Fibroblast of skin of right quadriceps (primary cell): ENCODE data around the gene TFEB.
A peak's percentile ranks its signal among the peaks of the same experiment; 100 is the strongest.

Experiments
- DNase-seq: peaks from one replicate; pipeline ENCODE4 v3.0.0-alpha.2; 2013

TFEB gene

DNA sequence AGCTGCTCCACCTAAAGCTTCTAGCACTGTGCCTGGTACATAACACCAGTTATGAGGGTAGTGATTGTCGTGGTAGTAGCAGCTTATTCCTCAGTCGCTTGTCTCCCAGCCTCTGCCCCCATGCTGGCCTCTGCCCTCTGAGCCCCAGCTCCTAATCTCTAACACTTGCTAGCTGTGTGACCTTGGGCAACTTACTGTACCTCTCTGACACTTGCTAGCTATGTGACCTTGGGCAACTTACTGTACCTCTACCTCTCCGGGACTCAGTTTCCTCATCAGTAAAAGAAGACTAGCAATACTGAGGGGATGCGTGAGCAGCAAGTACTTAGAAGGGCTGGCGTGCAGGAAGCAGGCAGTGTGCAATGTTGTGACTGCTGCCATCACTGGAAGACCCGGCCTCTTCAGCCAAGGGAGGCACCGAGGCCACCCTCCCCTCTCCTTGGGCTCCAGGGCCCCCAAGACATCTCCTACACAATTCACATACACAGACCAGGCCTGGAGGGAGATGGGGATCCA, 87.3 kb downstream of the TFEB start:
- DNase-seq: no peak

DNA sequence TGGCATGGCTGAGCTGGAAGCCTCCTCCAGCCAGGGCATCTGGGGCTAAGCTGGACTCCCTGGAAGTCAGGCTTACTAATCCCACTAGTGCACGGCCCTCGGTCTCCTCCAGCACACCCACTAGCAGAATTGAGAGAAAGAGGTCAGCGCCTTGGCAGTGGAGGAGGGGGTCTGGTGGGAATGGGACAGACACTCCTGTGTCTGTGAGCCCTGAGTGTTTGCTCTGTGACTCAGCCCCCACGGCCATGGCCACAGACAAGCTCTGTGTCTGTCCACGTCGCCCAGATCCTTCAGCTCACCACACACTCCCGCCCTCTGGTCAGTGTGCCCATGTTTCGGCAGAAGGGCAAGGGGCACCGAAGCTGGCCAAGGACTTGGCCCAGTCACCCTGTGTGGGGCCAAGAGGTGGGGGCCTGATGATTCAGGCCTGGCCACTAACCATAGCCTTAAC, 88.3 kb downstream of the TFEB start:
- DNase-seq: no peak

DNA sequence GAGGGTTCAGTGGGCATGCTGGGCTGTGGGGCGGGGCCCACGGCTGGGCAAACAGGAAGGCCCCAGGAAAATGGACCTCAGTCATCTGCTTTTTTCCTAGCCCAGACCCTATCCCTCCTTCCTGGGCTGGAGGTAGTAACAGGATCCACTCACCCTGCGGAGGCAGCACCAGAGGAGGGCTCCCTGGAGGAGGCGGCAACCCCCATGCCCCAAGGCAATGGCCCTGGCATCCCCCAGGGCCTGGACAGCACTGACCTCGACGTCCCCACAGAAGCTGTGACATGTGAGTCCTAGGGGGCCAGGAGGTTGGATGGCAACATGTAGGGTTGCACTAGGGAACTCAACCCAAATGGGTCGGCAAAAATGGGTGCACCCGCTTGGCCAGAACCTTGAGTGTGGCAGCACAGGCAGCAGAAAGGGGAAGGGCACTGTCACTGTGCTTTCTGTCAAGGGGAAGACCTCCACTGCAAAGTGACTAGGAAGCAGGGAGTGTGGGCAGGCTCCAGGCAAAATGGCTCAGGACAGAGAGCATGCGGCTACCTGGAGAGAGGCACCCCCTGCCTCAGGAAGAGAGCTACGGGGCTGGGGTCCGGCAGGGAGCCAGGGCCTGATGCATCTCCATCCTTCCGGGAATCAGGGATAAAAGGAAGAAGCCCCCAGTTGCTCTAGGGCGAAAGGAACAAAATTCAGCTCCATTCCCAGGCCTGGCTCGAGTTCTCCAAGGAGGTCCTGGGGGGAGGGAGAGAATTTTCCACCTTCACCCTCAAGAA, 89.2 kb downstream of the TFEB start:
- no peak for DNase-seq

DNA sequence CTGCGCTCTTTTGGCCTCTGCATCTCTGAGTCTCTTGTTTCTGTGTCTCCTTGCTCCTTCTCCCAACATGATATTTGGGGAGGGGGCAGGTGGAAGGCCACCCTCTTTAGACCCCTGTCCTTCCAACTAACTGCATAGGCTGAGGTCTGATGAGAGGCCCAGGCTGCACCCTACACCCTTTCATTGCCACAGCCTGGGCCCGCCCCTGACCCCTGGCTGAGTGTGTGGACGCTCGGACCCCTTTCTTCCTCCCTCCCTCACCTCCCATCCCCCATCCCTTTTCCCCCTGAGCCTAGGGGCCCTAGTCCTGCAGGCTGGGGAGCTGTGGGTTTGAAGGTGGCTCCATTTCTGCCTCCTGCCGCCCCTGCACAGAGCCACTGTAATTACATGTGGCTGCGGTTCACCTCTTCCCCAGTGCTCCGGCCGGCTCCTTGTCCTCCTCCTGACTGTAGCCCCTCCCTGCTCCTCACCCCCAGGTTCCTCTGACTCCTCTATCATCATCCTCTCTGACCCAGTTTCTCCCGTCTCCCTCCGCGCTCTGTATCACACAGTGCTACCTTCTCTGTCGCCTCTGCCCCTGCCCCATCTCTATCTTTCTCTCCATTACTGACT, 90.3 kb downstream of the TFEB start:
- DNase-seq: no peak

DNA sequence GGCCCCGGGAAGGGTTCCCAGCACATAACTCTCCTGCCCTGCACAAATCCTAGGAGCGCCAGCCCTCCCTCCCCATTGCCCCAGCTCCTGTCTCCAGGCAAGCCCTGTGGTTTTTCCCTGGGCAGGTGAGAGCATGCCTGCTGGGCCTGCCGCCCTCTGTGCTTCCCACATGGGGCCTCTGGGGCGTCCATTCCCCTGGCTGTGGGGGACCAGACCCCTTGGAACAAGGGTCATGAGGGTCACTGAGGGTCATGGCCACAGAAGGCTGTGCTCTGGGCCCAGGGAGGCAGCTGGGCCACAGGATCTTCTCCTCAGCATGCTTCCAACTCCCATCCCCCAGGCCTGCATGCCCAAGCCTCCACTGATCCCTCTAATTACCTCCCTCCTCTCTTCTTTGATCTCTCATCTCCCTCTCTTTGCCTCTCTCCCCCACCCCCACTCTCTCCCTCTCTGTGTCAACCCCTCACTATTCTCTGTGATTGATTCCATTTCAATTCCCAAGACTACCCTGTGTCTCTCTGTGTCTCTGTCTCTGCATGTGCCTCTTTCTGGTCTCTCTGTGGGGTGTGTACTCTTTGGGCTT, 91.0 kb downstream of the TFEB start:
- DNase-seq: no peak

DNA sequence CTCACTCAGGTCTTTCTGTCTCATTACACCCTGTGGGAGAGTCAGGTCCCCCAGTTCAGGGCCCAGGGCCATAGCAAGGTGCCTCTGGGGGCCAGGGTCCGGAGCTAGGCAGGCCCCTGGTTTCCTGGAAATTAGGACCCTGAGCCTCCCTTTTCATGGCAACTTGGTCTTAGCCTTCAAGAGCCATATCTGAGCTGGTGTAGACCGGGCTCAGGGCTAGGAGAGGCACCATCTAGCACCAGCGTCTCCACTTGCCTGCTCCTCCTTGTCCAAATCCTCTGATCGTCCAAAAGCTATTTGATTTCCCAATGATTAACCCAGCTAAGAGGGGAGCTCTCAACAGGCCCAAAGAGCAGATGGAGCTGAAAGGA, 91.5 kb downstream of the TFEB start:
- no peak for DNase-seq

DNA sequence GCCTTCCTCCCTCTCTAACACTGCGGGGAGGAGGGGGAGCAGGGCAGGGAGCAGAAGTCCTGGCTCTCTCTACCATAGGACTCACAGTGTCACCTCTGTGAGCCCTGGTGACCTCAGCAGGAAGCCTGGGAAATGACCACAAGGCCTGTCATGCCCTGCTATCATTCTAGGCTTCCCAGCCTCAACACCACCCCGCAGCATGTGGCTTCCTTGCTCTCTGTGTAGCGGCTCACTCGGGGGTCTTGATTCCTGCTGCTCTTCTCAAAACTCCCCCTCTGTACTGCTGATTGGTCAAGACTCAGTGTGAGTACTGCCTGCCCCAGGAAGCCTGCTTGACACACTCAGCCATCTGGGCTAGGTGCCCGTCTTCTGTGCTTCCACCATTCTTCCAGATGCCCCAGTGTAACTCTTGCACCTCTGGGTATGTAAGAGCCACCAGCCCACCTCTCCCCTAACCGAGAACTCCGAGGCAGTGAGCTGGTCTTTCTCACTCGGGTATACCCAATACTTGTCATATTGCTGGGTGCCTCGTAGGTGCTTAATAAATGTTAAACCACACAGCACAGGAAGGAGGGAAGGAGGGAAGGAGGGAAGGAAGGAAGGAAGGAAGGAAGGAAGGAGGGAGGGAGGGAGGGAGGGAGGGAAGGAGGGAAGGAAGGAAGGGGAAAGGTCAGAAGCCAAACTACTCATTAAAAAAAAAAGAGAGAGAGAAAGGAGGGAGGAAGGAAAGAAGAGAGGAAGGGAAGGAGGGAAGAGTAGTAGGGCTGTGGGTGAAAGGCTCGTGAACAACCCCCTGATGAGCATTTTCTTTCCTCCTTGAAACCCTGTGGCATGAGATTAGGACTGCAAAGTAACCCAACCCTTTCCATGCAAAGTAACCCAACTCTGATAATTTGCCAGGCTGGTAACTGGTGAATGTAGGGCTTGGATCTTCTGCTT, 92.2 kb downstream of the TFEB start:
- DNase-seq: no peak

DNA sequence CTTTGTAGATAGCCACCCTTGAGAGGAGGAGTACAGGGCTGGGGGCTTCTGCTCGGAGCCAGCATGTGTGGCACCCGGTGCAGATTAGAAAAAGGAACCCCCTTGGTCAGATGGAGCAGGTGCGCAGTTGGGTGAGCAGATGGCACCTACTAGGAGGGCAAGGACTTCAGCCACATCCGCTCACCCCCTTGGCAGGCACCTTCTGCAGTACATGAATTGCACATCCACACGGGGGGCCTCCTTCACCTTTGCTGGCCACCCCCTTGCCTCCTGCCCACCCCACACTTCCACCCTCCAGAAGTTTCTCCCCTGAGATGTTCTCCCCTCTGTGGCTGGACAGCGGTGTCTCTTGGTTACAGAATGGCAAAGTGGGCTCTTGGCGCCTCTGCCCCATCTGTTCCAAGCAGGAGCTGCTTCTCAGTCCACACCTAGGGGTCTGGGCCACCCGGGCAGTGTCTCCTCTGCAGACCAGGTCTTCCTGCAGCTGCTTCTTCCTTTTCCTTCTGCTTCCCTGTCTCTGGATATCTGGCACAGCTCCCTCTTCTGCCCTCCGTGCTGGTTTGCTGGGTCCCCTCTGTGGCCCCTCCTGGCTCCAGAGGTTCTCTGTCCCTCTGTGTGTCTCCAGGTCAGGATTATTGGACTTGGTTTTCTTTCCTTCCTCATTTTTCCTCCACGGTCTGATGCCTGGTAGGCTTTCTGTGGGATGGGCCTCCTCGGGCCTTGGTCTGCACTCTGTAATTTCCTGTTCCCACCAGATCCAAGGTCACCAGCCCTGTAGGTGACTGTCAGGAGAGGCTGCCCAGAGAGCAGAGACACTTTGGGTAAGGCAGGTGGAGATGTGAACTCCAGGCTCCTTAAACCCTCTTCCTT, 93.1 kb downstream of the TFEB start:
- DNase-seq: no peak

DNA sequence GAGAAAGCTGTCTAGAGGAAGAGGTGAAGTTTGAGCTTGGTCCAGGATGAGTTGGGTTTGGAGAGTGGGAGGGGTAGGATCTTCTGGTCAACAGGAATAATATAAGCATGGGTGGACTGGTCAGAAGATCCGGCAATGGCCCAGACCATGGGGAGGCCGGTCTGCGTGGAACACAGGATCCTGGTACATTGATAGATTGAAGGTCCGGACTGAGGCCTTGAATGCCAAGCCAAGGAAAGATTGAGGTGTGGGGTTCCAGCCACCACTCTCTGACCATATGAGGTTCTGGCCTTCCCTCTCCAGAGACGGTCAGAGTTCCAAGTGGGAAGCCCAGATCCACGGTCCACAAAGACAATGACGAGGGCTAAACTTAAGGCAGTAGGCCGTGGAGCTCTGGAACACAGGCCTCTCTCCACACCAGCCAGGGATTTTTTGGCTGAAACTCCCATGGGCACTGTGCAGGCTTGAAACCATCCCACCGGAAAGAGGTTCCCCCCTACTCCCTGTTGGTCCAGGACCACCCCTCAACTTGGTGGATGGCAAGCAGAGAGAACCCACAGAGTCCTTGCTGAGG, 94.0 kb downstream of the TFEB start:
- no peak for DNase-seq

DNA sequence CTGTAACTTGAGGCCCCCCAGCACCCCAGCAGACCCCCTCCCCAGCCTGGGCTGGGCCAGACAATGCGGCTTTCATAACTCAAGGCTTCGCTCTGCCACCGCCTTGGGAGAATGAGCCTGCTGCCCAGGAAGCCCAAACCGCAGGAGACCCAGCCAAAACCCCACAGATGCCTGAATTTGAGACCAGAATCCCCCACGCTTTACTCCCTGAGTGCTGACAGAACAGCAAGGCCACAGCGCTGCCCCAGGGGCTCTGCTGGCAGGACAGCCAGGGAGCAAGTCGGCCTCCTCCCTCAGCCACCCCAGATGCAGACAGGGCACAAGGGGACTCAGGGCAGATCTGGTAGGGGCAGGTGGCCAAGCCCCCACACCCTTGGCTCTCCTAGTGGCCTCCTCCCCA, 95.0 kb downstream of the TFEB start:
- no peak for DNase-seq

DNA sequence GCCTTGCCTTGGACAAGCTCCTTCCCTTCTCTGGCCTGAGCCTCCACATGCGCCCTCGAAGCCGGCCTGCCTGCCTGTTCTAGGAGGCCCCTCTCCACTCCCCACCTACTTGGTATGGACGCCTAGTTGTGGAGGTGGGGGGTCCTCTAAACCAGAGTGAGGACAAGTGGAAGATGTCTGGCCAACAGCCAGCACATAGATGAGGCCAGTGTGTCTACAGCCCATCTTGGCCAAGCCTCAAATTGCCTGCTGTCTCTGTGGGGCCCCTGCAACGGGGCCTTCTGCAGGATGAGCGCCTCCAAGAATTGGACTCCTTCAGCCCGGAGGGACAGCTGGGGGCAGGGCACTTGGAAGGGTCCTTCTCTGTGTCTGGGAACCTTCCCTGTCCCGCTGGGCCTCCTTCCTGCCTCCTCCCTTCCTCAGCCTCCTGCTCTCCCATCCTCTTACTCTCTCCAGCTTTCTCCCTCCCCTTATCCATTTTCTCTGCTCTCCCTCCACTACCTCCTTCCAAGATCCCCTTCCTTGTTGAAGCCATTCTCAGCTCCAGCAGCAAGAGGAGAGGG, 95.5 kb downstream of the TFEB start:
- peak; percentile 50 for DNase-seq

DNA sequence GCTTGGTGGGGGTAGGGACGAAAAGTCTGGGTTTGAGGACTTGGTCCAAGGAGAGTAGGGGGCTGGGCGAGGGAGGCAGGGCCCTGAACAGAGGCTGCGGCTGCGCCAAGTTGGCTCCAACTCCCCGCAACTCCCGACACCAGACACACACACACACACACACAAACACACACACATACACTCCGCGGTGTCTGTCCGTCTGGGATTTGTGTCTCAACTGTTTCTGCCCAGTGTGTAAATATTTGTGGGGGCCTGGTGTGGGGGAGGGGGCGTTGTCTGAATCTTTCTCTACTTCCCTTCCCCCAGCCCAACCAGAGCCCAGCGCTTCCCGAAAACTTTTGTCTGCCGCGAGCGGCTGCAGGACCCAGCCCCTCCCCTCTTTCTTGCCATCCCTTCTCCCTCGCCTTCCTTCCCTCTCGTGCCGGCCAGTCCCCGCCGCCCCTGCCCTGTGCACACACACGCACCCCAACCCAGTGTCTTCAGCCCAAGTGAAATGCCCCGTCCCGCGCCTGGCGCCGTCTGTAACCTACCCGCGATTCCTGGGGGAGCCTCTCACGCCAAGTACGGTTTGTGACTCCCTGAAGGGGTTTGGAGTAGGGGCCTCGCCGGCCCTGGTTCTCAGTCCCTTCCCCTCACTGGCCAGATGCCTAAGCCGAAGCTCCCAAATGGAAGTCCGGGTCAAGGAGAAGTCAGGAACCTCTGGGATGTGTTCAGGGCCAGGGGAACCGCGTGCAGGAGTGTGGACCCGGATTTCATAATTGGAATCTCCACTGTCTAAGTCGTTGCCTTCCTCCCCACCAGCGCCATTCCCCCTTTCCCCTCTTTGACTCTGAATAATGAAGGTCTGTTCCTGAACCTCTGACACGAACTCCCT, 96.2 kb downstream of the TFEB start:
- peak; percentile 87 for DNase-seq

DNA sequence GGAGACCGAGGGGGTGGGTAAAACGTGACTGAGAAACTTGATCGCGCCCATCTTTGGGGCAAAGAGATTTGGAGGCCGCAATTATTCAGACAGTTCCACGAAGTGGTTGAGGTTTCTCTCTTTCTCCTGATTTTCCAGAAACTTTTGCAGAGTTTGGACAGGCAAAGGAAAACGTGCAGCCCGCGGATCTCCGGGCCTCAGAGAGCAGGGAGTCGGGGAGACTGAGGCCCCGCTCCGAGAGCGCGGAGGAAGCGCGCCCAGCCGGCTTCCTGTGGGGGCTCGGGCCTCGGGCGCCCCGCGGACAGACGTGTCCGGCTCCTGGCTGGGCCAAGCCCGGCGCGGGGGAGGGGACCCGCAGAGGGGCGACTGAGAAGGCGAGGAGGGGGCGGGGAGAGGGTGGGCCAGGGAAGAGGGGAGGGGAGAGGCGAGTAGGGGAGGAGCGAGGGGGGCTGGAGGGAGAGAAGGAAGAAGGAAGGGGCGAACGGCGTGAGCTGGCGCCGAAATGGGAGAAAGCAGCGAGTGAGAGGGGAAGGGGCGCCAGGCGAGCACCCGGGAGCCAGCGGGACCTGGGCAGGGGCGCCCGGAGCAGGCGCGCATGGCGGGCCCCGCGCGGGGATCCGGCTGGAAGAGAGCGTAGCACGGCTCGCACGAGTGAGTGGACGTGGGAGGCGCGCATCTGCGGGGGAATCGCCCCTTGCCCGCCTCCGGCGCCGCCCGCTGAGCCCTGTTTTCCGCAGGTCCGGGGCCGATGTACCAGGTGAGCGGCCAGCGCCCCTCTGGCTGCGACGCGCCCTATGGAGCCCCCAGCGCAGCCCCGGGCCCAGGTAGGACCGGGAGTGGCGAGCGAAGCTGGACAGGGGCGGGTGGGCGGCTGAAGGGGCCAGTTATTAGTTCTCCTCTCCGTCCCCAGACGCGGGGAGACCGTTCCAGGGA, 97.1 kb downstream of the TFEB start, which contains the start of gene MDFI:
TSS of gene MDFI (plus strand) at position 467 of the 933 bp plus-strand sequence. CDS start at position 749, 282 bp downstream.
- DNase-seq: peak; percentile 69

DNA sequence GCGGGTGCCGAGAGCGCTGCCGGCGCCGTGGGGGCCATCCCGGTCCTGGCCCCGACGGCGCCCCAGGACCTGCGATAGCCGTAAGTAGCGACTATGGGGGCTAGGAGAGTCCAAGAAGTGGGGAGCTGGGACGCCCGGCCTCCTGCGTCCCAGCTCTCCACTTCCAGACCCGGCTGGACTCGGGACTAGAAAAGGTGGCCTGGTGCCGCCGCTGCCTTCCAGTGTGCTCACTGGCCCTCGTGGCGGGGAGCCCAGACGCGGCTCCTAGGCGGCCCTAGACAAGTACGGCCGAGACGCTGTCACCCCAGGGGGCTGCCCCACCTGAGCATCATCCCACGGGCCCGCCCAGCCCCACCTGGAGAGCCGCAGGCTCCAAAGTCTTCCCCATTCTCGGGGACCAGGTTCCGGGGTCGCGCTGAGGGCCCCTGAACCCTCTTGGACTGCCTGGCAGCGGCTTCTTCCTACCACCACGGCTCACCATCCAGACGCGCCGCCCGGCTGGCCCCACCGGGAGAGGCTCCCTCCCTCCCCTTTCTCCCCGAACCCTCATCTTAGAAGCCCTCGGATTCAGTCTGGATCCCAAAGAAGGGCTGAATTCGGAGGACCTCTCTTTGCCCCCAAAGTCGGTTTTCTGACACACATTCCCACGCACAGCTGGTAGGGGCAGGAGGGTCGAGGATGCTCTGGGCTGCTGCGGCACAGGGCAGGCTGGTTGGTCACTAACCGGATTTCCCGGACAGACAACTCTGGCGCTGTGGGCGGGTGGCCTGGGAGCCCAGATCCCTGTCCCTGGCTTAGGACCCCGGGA, 98.0 kb downstream of the TFEB start:
- DNase-seq: no peak

DNA sequence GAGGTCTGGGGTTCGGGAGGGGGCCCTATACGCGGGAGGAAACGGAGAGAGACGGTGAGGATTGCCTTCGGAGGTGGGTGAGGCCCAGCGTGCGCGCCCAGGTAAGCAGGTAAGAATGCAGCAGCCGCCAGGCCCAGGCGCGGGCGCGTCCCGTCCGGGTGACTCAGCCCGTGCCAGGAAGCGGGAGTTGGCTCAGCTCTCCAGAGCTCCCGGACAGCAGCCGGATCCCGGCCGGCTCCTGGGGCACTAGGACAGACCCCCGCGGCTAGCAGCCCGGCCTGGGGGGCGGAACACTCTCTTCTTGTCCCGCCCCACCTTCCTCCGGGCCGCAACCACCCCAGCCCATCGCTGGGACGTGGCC, 98.6 kb downstream of the TFEB start:
- no peak for DNase-seq

DNA sequence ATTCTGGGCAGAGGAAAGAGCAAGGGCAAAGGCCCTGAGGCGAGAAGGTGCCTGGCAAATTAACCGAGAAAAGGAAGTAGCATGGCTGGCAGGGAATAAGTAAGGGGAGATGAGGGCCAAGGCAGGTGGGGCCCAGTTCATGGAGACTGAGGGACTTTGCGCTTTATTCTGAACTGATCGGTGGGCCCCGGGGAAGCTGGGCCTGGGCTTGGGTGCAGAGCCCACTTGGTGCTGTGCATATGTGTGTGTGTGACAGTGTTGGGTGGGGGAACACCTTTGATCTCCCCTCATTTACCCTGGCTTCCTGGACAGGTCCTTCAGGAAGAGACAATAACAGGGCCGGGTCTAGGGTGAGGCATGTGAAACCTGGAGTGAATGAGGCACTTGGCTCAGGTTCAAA, 100.0 kb downstream of the TFEB start:
- DNase-seq: no peak

DNA sequence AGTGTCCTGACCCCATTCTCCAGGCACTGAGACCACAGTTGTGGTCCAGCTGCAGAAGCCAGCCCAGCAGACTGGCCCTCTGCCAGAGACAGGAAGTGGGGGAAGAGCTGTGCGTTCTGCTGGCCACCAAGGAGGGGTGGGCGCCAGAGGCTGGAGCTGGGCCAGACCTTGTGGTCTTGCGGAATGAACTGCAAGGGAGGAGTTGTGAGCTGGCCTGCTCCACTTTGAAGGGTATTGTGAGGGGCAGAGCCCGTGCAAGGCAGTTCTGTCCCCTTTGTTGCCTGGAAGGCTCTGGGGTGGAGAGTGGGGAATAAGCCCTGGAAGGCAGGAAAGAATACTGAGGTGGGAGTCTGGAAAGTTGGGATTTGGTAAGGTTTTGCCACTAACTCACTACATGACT, 100.8 kb downstream of the TFEB start:
- DNase-seq: peak; percentile 65
